Stomach (tissue), 4 donors: ENCODE data around the gene PKD2L2.

ENCODE experiments used
- POLR2A ChIP-seq, 4 donors: fragments of 450-650 bp; IDR thresholded peaks; one replicate each; pipeline ENCODE4 v1.6.1; 2016; ENCODE audit warnings: antibody characterized with exemption in 4 of 4, control low read depth in 2 of 4, mild to moderate bottlenecking in 1 of 4, moderate library complexity in 1 of 4
- TF ChIP-seq, protein P1 (sequence below), 7 experiments: fragments of 450-650 bp in 4 of 7; fragments of 200-600 bp in 3 of 7; sonication (generic) in 3 of 7; IDR thresholded peaks; one replicate each; pipeline ENCODE4 v1.5.1; 2016 to 2019; ENCODE audit warnings: antibody characterized with exemption in 7 of 7, control low read depth in 2 of 7, mild to moderate bottlenecking in 1 of 7

DNA sequence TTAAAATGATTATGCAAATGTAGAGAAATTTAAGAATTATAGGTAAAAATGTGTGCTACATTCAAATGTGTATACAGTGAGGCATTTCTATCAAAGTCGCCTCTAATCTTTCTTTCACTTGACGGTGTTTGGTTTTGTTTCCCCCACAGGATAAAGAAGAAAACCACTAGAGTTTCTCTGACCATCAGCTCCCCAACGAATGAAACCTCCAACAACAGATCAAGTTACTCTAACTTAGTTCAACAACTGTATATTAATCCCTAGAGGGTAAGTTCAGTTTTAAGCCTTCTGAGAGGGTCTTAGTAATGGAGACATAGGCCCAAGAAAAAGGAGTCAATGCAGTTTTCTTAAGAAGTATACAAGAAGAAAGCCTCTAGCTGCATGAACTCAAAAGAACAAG is 33.1 kb upstream of the PKD2L2 start:
- no peak for TF ChIP-seq POLR2A (IDR thresholded peaks at IDR 0.05)
- TF ChIP-seq, protein P1, sequence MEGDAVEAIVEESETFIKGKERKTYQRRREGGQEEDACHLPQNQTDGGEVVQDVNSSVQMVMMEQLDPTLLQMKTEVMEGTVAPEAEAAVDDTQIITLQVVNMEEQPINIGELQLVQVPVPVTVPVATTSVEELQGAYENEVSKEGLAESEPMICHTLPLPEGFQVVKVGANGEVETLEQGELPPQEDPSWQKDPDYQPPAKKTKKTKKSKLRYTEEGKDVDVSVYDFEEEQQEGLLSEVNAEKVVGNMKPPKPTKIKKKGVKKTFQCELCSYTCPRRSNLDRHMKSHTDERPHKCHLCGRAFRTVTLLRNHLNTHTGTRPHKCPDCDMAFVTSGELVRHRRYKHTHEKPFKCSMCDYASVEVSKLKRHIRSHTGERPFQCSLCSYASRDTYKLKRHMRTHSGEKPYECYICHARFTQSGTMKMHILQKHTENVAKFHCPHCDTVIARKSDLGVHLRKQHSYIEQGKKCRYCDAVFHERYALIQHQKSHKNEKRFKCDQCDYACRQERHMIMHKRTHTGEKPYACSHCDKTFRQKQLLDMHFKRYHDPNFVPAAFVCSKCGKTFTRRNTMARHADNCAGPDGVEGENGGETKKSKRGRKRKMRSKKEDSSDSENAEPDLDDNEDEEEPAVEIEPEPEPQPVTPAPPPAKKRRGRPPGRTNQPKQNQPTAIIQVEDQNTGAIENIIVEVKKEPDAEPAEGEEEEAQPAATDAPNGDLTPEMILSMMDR (IDR thresholded peaks at IDR 0.05): no peak
